Kidney (tissue), 14 donors: ENCODE results near the gene GBP5. TPM values are rescaled to one million over a fixed set of nuclear protein-coding genes. Genes with fewer than 3 reads are reported as not detected.

Experiments
- DNase-seq, 5 donors: peaks; one replicate each; pipeline ENCODE4 v3.0.0-alpha.2; 2013 to 2020
- FAIRE-seq: peaks from 2 replicates; lab custom pipeline; 2012; peaks lifted over from hg19 to GRCh38; lab: Jason Lieb, UNC
- H3K27ac ChIP-seq, 2 donors: one replicate each; pipeline ENCODE4 v1.7.0; 2013; ENCODE audit warnings: low read depth in 2 of 2, low read length in 2 of 2, inconsistent platforms in 1 of 2
- H3K27me3 ChIP-seq: one replicate; pipeline ENCODE4 v1.7.1; 2013; ENCODE audit warnings: low read length, inconsistent platforms; ENCODE audit not compliant: control insufficient read depth, insufficient read depth
- H3K36me3 ChIP-seq, 3 donors: one replicate each; pipeline versions ENCODE4 v1.7.0 to v1.7.1; 2013; ENCODE audit warnings: low read length in 3 of 3, control low read depth in 1 of 3, inconsistent platforms in 1 of 3; ENCODE audit not compliant: insufficient read depth in 3 of 3, control insufficient read depth in 2 of 3
- H3K4me1 ChIP-seq, 3 donors: one replicate each; pipeline versions ENCODE4 v1.7.0 to v1.7.1; 2013; ENCODE audit warnings: low read length in 3 of 3, inconsistent platforms in 1 of 3, low read depth in 1 of 3; ENCODE audit not compliant: control insufficient read depth in 2 of 3, insufficient read depth in 2 of 3
- H3K4me3 ChIP-seq, 3 donors: one replicate each; pipeline versions ENCODE4 v1.7.0 to v1.8.1; 2013; ENCODE audit warnings: low read length in 3 of 3, control low read depth in 1 of 3, inconsistent platforms in 1 of 3
- H3K9ac ChIP-seq, 3 donors: one replicate each; pipeline versions ENCODE4 v1.7.0 to v1.7.1; 2013; ENCODE audit warnings: low read length in 3 of 3, control low read depth in 1 of 3, inconsistent platforms in 1 of 3
- H3K9me3 ChIP-seq, 3 donors: one replicate each; pipeline versions ENCODE4 v1.7.0 to v1.7.1; 2013; ENCODE audit warnings: low read length in 3 of 3, control low read depth in 1 of 3, inconsistent platforms in 1 of 3; ENCODE audit not compliant: control insufficient read depth in 2 of 3, insufficient read depth in 1 of 3
- CTCF ChIP-seq: IDR thresholded peaks from 3 replicates; pipeline ENCODE4 v1.5.1; 2012; ENCODE audit warnings: mild to moderate bottlenecking, moderate library complexity, borderline replicate concordance; ENCODE audit not compliant: insufficient read depth; ENCODE audit errors: extremely low read depth
- intact Hi-C: fragments of 100-400 bp; cut with DNase I; formaldehyde crosslinking; loops from one replicate; pipeline ENCODE4 v1.11.1; 2022
- polyA plus RNA-seq: library from polyadenylated mRNA; stranded (reverse); fragments of 350-450 nt; fragmentation: Illumina TruSeq; extraction: RNeasy Lipid Tissue Mini Kit (QIAGEN cat#74804); gene quantifications from one replicate; pipeline ENCODE4 v1.2.3, GENCODE V29; 2014; ENCODE audit warnings: low read depth, low replicate concordance; ENCODE audit not compliant: insufficient read depth
- total RNA-seq: library from RNA; stranded (reverse); fragmentation: NEBNext Ultra II Directional; extraction: Animal tissue kit (Norgen Biotek cat#: 25700); gene quantifications from one replicate; pipeline ENCODE4 v1.2.1, GENCODE V29; 2021
- donor health status: control.
- donor health status: control.
- donor health status: control.
- donor health status: control.
- donor health status: control.
- donor health status: DM: yes; HTN: yes; CAD: no.
- donor health status: Normal renal cell carcinoma (clear cell type).

Gene GBP5
- total and polyA plus RNA-seq, 2 donors from 2014 or later: 0.52 to 7.3 TPM

- peaks cover 0 to under 1% (median 0%) of the 10 kb centered on the region in 3 donors for H3K4me1 ChIP-seq
- no peak overlapping the region for H3K4me3 ChIP-seq
- intact Hi-C loops: no loop called here
- no peaks in the 10 kb centered on the region for H3K27me3 ChIP-seq
- TF ChIP-seq CTCF: no peak
- no peaks in the 10 kb centered on the region for H3K9me3 ChIP-seq
- no peak overlapping the region for H3K9ac ChIP-seq
- DNase-seq (no peak), FAIRE-seq (no peak)
- no peaks in the 10 kb centered on the region for H3K36me3 ChIP-seq
- no peak overlapping the region for H3K27ac ChIP-seq
Observed at GRCh38 chr1:89280766-89281165, 8.1 kb upstream of the GBP5 start.

- no peaks in the 10 kb centered on the region for H3K36me3 ChIP-seq
- no peak overlapping the region for H3K9ac ChIP-seq
- no peak overlapping the region for H3K4me3 ChIP-seq
- no peak for TF ChIP-seq CTCF
- DNase-seq: no peak
- H3K9me3 ChIP-seq: no peaks in the 10 kb centered on the region
- no peaks in the 10 kb centered on the region for H3K4me1 ChIP-seq
- H3K27me3 ChIP-seq: no peaks in the 10 kb centered on the region
- intact Hi-C loops: no loop called here
- H3K27ac ChIP-seq: no peak overlapping the region
- no peak for FAIRE-seq
Observed at GRCh38 chr1:89279011-89279466, 6.4 kb upstream of the GBP5 start.

- no peak for DNase-seq
- no peak for TF ChIP-seq CTCF
- no peaks in the 10 kb centered on the region for H3K4me1 ChIP-seq
- no peaks in the 10 kb centered on the region for H3K27me3 ChIP-seq
- no peak overlapping the region for H3K27ac ChIP-seq
- no peaks in the 10 kb centered on the region for H3K36me3 ChIP-seq
- no peaks in the 10 kb centered on the region for H3K9me3 ChIP-seq
- intact Hi-C loops: no loop called here
- H3K4me3 ChIP-seq: no peak overlapping the region
- H3K9ac ChIP-seq: no peak overlapping the region
- no peak for FAIRE-seq
Observed at GRCh38 chr1:89277725-89278124, 5.1 kb upstream of the GBP5 start.

GRCh38 chr1:89276690-89277089, 4.0 kb upstream of the GBP5 start:
- intact Hi-C loops: no loop called here
- TF ChIP-seq CTCF: no peak
- Histone ChIP-seq H3K4me3 (no peak overlapping the region), H3K27me3 (no peaks in the 10 kb centered on the region), H3K9ac (no peak overlapping the region), H3K27ac (no peak overlapping the region), H3K36me3 (no peaks in the 10 kb centered on the region), H3K9me3 (no peaks in the 10 kb centered on the region), H3K4me1 (no peaks in the 10 kb centered on the region)
- FAIRE-seq (no peak), DNase-seq (no peak)
